Endodermal cell (in vitro differentiated cells): Measurements from ENCODE around the gene USHBP1. TPM values are rescaled to one million over a fixed set of nuclear protein-coding genes. Genes with fewer than 3 reads are reported as not detected.
"Not testable (repeated sequence)": the region's sequence is repeated elsewhere in the genome, so short reads cannot be mapped to it uniquely, and the experiment has no call there.

ENCODE experiments used
- DNase-seq: peaks from one replicate; pipeline ENCODE4 v3.0.0-alpha.2; 2017
- H3K27ac ChIP-seq: 2 replicates; pipeline ENCODE4 v1.5.1; 2013; ENCODE audit warnings: mild to moderate bottlenecking, low read depth, low read length, moderate library complexity
- H3K27me3 ChIP-seq: 2 replicates; pipeline ENCODE4 v1.6.1; 2013; ENCODE audit warnings: mild to moderate bottlenecking, low read length, moderate library complexity; ENCODE audit not compliant: insufficient read depth, control insufficient read depth, poor library complexity, severe bottlenecking
- H3K36me3 ChIP-seq: 2 replicates; pipeline ENCODE4 v1.7.0; 2013; ENCODE audit warnings: mild to moderate bottlenecking, low read length, moderate library complexity; ENCODE audit not compliant: control insufficient read depth, insufficient read depth
- H3K4me1 ChIP-seq: one replicate; pipeline ENCODE4 v1.7.0; 2013; ENCODE audit warnings: low read length; ENCODE audit not compliant: control insufficient read depth, insufficient read depth
- H3K4me3 ChIP-seq: 2 replicates; pipeline ENCODE4 v1.5.1; 2013; ENCODE audit warnings: mild to moderate bottlenecking, low read length, moderate library complexity
- H3K9ac ChIP-seq: 2 replicates; pipeline ENCODE4 v1.6.1; 2013; ENCODE audit warnings: mild to moderate bottlenecking, low read length, moderate library complexity; ENCODE audit not compliant: poor library complexity, severe bottlenecking; ENCODE audit errors: extremely low read depth
- H3K9me3 ChIP-seq: 2 replicates; pipeline ENCODE4 v1.6.1; 2013; ENCODE audit warnings: mild to moderate bottlenecking, low read length, moderate library complexity; ENCODE audit not compliant: control insufficient read depth
- H3K27ac Mint-ChIP-seq: 2 replicates; pipeline ENCODE4 v1.8.0; 2020; ENCODE audit warnings: mixed read lengths
- H3K27me3 Mint-ChIP-seq: 2 replicates; pipeline ENCODE4 v1.8.0; 2021; ENCODE audit warnings: mild to moderate bottlenecking, mixed read lengths; ENCODE audit not compliant: insufficient read depth
- H3K36me3 Mint-ChIP-seq: 2 replicates; pipeline ENCODE4 v1.8.0; 2020; ENCODE audit warnings: low read depth, mixed read lengths
- H3K4me1 Mint-ChIP-seq: 2 replicates; pipeline ENCODE4 v1.8.0; 2020; ENCODE audit warnings: mixed read lengths
- H3K4me3 Mint-ChIP-seq: 2 replicates; pipeline ENCODE4 v1.8.0; 2020; ENCODE audit warnings: mild to moderate bottlenecking, moderate library complexity, mixed read lengths
- H3K9me3 Mint-ChIP-seq: 2 replicates; pipeline ENCODE4 v1.8.0; 2020; ENCODE audit warnings: mild to moderate bottlenecking, mixed read lengths
- WGBS, 2 experiments: methylation state at CpG; one replicate each; pipeline versions ENCODE4 v1.1.5 to v1.1.7; 2013; ENCODE audit warnings: missing lambda C conversion rate in 2 of 2, mixed read lengths in 1 of 2; ENCODE audit not compliant: insufficient coverage in 1 of 2, insufficient read length in 1 of 2; 5-methylcytosine and 5-hydroxymethylcytosine counted together
- total RNA-seq, 2 donors: library from RNA; stranded (reverse); fragmentation: NEBNext Ultra II Directional in 1 of 2; extraction: Animal tissue kit (Norgen Biotek cat#: 25700) in 1 of 2; gene quantifications; 2 replicates in 1 of 2; 3 replicates in 1 of 2; pipeline ENCODE4 v1.2.1, GENCODE V29; 2021
- TF ChIP-seq, protein P1 (sequence below): fragments of 200-600 bp; sonication (generic); conservative IDR thresholded peaks from 2 replicates; pipeline ENCODE4 v1.5.0; 2021; ENCODE audit warnings: antibody characterized with exemption, mild to moderate bottlenecking

USHBP1 gene
- total RNA-seq, 2 donors from 2014 or later = 3.8 to 6.2 TPM

DNA sequence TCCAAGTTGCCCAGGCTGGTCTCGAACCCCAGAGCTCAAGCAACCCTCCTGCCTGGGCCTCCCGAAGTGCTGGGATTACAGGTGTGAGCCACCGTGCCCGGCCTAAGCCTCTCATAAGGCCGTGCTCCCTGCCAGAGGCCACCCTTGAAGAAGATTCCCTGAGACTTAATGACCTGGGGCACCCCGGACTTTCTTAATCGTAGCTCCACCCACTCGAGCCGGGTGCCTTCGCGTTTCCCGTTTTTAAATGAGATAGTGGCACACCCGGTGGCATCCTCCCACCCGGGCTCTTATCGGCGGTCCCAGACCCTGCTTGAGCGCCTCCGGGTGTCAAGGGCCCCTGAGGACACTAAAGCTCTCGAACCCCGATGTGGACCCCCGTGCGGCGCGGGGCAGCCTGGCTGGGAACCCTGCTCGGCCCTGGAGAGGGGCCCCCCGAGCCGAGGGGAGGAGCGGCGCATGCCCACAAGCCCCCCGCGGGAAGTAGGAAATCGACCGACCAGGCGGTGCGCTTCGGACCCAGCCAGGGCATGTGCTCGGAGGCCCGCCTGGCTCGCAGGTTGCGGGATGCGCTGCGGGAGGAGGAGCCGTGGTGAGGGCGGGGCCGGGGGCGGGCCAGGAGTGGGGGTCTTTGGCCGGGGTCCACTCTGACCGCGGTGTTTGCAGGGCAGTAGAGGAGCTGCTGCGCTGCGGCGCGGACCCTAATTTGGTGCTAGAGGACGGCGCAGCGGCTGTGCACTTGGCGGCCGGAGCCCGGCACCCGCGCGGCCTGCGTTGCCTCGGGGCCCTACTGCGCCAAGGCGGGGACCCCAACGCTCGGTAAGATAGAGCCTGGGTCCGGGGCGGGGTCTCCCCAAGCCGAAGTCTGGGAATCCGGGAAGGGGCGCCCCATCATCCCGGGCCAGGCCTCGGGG lies 17.1 kb upstream of the USHBP1 start, which contains the start of gene ANKLE1:
Gene ANKLE1, plus strand, starts transcription at position 511 of the 914 bp plus-strand sequence. Its CDS starts 20 bp downstream, at position 531.
- Histone ChIP-seq H3K4me3 (peak within 1 kb of the TSS; percentile 45), H3K27ac (no peak within 1 kb of the TSS), H3K27me3 (peaks cover 5% of the 10 kb centered on the region), H3K9ac (no peak within 1 kb of the TSS), H3K36me3 (peaks cover 17% of the 10 kb centered on the region), H3K9me3 (no peaks in the 10 kb centered on the region), H3K4me1 (no peaks in the 10 kb centered on the region)
- H3K4me3 Mint-ChIP-seq = peak within 1 kb of the TSS; percentile 57
- TF ChIP-seq, protein P1, sequence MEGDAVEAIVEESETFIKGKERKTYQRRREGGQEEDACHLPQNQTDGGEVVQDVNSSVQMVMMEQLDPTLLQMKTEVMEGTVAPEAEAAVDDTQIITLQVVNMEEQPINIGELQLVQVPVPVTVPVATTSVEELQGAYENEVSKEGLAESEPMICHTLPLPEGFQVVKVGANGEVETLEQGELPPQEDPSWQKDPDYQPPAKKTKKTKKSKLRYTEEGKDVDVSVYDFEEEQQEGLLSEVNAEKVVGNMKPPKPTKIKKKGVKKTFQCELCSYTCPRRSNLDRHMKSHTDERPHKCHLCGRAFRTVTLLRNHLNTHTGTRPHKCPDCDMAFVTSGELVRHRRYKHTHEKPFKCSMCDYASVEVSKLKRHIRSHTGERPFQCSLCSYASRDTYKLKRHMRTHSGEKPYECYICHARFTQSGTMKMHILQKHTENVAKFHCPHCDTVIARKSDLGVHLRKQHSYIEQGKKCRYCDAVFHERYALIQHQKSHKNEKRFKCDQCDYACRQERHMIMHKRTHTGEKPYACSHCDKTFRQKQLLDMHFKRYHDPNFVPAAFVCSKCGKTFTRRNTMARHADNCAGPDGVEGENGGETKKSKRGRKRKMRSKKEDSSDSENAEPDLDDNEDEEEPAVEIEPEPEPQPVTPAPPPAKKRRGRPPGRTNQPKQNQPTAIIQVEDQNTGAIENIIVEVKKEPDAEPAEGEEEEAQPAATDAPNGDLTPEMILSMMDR = no peak
- H3K36me3 Mint-ChIP-seq = peaks cover 41% of the 10 kb centered on the region
- H3K27ac Mint-ChIP-seq = no peak within 1 kb of the TSS
- DNase-seq = peak; percentile 86
- peaks cover 6% of the 10 kb centered on the region for H3K9me3 Mint-ChIP-seq
- peaks cover 2% of the 10 kb centered on the region for H3K4me1 Mint-ChIP-seq
- H3K27me3 Mint-ChIP-seq = peaks cover 9% of the 10 kb centered on the region
- WGBS, 2 experiments = 38 to 51% methylated on average over 40 to 75 of the region's 75 CpGs

GRCh38 chr19:17279436-17279835 lies 14.9 kb upstream of the USHBP1 start:
- no peak for DNase-seq
- Histone ChIP-seq H3K9ac (no peak overlapping the region), H3K27ac (no peak overlapping the region), H3K4me3 (no peak overlapping the region), H3K27me3 (peaks cover 5% of the 10 kb centered on the region), H3K36me3 (peaks cover 35% of the 10 kb centered on the region), H3K4me1 (no peaks in the 10 kb centered on the region), H3K9me3 (no peaks in the 10 kb centered on the region)
- peaks cover 52% of the 10 kb centered on the region for H3K36me3 Mint-ChIP-seq
- peaks cover 9% of the 10 kb centered on the region for H3K27me3 Mint-ChIP-seq
- TF ChIP-seq, protein P1 = no peak
- peaks cover 2% of the 10 kb centered on the region for H3K4me1 Mint-ChIP-seq
- no peak overlapping the region for H3K27ac Mint-ChIP-seq
- 81% methylated on average over 3 of the region's 3 CpGs; no CpG with 5 or more reads in 1 of the 2 experiments for WGBS, 2 experiments
- no peak overlapping the region for H3K4me3 Mint-ChIP-seq
- H3K9me3 Mint-ChIP-seq = no peaks in the 10 kb centered on the region

- no peak for DNase-seq
- no peaks in the 10 kb centered on the region for H3K4me1 ChIP-seq
- H3K27me3 Mint-ChIP-seq = no peaks in the 10 kb centered on the region
- H3K4me1 Mint-ChIP-seq = no peaks in the 10 kb centered on the region
- WGBS, 2 experiments = 96% methylated on average over 15 to 19 of the region's 19 CpGs
- no peaks in the 10 kb centered on the region for H3K9me3 ChIP-seq
- H3K27ac ChIP-seq = no peak overlapping the region
- no peak overlapping the region for H3K4me3 Mint-ChIP-seq
- peaks cover 57% of the 10 kb centered on the region for H3K36me3 ChIP-seq
- no peak overlapping the region for H3K27ac Mint-ChIP-seq
- H3K36me3 Mint-ChIP-seq = peaks cover 67% of the 10 kb centered on the region
- no peaks in the 10 kb centered on the region for H3K9me3 Mint-ChIP-seq
- no peaks in the 10 kb centered on the region for H3K27me3 ChIP-seq
- H3K4me3 ChIP-seq = no peak overlapping the region
- TF ChIP-seq, protein P1 = no peak
- H3K9ac ChIP-seq = no peak overlapping the region
Observed at GRCh38 chr19:17275441-17276175, 11.1 kb upstream of the USHBP1 start.

DNA sequence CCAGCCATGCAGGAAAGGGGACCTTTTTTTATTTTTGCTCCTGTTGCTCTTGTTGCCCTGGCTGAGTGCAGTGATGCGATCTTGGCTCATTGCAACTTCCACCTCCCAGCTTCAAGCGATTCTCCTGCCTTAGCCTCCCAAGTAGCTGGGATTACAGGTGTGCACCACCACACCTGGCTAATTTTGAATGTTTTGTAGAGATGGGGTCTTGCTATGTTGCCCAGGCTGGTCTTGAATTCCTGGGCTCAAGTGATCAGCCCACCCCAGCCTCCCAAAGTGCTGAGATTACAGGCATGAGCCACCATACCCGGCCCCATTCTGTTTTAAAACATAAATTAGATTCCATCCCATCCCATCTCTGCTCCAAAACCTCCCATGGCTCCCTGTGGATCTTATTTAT lies 10.3 kb upstream of the USHBP1 start:
- H3K9me3 Mint-ChIP-seq, H3K27ac Mint-ChIP-seq, H3K27me3 Mint-ChIP-seq, H3K9me3 ChIP-seq, H3K4me3 Mint-ChIP-seq, H3K27me3 ChIP-seq, H3K27ac ChIP-seq, H3K4me3 ChIP-seq, H3K4me1 Mint-ChIP-seq, H3K4me1 ChIP-seq, DNase-seq, H3K9ac ChIP-seq: not testable (repeated sequence)
- WGBS, 2 experiments = 94% methylated on average over 3 of the region's 3 CpGs; no CpG with 5 or more reads in 1 of the 2 experiments
- H3K36me3 Mint-ChIP-seq = peaks cover 71% of the 10 kb centered on the region
- peaks cover 63% of the 10 kb centered on the region for H3K36me3 ChIP-seq
